GM12878 (cell line): ENCODE measurements around the gene NLRP5.
A peak's percentile ranks its signal among the peaks of the same experiment; 100 is the strongest.

Source experiments
- CTCF ChIP-seq, 3 experiments: IDR thresholded peaks in 2 of 3; conservative IDR thresholded peaks in 1 of 3; 2 replicates each; pipeline ENCODE4 v1.5.1; 2011; ENCODE audit warnings: low read depth in 3 of 3, low read length in 3 of 3, mild to moderate bottlenecking in 3 of 3, control low read depth in 2 of 3, moderate library complexity in 2 of 3, inconsistent platforms in 1 of 3, mixed read lengths in 1 of 3; ENCODE audit not compliant: control insufficient read depth in 2 of 3, insufficient read depth in 1 of 3; ENCODE audit errors: extremely low read depth in 1 of 3
- POLR2A ChIP-seq: IDR thresholded peaks from 2 replicates; pipeline ENCODE4 v1.6.1; 2011; ENCODE audit warnings: low read depth, mild to moderate bottlenecking, low read length
- RBBP5 ChIP-seq: fragments of 200-600 bp; sonication (generic); conservative IDR thresholded peaks from 2 replicates; pipeline ENCODE4 v1.6.1; 2016

GRCh38 chr19:56086671-56087430, 100.3 kb downstream of the NLRP5 start:
- TF ChIP-seq POLR2A (peak; percentile 50; the same call in 1 of the 2 replicates), RBBP5 (no peak), CTCF (IDR thresholded peaks at IDR 0.05 in 2 of 3, conservative IDR thresholded peaks at IDR 0.05 in 1 of 3; ENCODE audit: control insufficient read depth in 2 of 3, extremely low read depth in 1 of 3, insufficient read depth in 1 of 3, low read depth in 3 of 3, low read length in 3 of 3) (no peak)
